GM12874 (cell line): ENCODE results near the gene C19orf53.

Source experiments
- TF ChIP-seq, protein P1 (sequence below): IDR thresholded peaks from 2 replicates; pipeline ENCODE4 v1.5.1; 2011; ENCODE audit warnings: low read depth, mild to moderate bottlenecking, control low read depth, low read length, moderate library complexity; ENCODE audit not compliant: insufficient read depth

The C19orf53 gene

DNA sequence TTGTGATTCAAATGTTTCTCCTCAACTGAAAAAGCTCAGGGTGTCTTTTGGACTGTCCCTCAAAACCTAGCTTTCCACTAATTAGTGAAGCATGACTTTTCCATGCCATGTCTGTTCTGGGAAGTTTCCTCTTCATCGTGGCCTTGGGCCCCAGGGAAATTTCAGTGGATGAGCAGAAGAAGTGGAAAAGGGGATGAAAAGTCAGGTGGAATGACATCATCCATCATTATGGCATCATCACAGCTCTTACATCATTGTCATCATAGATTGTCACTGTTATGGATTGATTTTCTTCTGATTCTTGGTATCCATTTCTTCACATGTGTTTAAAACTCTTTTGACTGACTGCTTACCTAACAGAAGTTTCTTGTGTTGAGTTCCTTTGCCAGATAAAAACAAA lies 36.2 kb upstream of the C19orf53 start:
- TF ChIP-seq, protein P1, sequence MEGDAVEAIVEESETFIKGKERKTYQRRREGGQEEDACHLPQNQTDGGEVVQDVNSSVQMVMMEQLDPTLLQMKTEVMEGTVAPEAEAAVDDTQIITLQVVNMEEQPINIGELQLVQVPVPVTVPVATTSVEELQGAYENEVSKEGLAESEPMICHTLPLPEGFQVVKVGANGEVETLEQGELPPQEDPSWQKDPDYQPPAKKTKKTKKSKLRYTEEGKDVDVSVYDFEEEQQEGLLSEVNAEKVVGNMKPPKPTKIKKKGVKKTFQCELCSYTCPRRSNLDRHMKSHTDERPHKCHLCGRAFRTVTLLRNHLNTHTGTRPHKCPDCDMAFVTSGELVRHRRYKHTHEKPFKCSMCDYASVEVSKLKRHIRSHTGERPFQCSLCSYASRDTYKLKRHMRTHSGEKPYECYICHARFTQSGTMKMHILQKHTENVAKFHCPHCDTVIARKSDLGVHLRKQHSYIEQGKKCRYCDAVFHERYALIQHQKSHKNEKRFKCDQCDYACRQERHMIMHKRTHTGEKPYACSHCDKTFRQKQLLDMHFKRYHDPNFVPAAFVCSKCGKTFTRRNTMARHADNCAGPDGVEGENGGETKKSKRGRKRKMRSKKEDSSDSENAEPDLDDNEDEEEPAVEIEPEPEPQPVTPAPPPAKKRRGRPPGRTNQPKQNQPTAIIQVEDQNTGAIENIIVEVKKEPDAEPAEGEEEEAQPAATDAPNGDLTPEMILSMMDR, result no peak

DNA sequence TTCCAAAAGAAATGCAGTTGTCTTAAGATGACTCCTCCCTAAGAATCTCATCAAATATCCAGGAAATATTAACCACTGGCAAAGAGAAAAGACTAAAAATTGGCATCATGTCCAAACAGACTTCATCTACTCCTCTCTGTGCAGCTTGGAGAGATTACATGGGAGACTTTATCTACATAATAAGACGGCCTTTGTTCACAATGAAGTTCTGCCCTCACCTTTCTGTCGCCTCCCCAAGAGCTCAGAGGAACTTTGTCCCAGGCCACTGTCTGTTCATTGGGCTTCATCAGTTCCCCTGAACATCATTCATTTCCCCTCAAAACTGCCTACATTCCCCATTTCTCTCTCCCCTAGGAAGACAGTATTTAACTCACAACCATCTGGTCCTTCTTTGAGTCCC lies 32.4 kb upstream of the C19orf53 start:
- TF ChIP-seq, protein P1, result no peak

DNA sequence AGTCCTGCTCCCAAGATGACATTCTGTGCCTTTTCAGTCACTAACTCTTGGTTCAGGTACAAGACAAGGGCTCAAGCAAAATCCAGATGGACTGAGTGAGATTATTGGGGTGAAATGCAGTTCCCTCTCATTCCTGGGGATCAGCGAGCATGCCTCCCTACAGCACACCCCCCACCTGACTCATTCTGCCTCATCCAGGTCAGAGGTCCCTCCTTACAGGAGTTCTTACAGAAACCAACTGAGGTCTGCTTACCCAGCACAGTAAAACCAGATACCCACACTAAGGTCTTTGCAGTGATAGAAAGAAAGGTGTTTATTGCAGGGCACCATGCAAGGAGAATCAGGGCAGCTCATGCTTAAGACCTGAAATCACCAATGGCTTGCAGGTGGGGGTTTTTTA lies 31.5 kb upstream of the C19orf53 start:
- TF ChIP-seq, protein P1, result no peak

DNA sequence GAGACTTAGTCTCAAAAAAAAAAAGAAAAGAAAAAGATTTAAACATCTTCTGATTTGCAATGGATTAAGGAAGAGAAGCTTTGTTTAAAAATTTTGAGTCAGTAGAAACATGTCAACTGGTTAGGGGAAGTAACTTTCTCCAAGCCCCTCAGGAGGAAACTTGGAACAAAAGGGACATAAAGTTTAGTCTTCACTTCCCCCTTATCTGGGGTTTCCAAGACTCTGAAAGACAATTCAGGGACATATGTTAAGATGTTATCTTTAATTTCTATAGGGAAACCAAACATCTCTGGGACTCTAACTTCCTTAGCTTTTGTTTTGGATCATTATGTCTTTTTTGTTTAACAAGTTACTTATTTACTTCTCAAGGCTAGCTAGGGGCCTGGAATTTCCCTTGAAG lies 30.1 kb upstream of the C19orf53 start:
- TF ChIP-seq, protein P1, result no peak

DNA sequence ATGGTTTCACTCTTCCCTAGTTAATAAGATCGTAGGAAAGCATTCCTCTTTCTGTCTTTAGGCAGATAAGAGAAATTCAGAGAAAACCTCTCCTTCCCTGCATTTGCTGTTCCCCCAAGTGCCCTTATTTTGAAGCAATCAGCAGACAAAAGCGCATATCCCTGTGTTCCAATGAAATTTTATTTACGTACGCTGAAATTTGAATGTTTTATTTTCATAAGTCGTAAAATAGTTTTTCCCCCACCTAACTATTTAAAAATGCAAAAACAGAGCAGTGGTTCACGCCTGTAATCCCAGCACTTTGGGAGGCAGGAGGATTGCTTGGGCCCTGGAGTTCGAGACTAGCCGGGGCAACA lies 27.2 kb upstream of the C19orf53 start:
- TF ChIP-seq, protein P1, result no peak

DNA sequence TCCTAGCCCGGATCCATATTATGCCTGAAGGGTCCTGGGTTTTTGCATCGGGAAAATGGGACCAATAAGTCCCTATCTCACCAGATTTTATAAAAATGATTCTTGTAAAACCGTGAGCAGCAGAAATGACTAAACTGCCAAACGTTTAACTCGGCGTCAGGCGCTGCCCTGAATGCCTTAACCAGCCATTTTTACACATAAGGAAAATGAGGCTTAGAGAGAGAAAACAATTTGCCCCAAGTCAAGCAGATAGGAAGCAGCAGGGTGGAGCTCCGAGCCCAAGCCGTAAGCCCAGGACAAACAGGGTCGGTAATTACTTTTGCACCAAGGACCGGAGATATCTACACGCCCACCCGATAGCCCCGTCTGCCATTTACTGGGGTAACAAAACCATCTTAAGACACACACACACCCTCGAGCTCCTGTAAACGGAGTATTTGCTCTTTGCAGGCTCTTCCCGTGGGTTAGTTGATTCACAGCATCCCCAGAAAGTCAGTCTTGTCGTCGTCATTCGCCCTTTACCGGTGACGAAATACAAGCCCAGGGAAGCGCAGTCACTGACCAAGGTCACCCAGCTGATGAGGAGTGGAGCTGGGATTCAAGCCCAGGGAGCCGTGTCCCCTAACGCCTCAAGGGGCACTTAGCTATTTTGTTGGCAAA lies 26.0 kb upstream of the C19orf53 start:
- TF ChIP-seq, protein P1, result no peak

DNA sequence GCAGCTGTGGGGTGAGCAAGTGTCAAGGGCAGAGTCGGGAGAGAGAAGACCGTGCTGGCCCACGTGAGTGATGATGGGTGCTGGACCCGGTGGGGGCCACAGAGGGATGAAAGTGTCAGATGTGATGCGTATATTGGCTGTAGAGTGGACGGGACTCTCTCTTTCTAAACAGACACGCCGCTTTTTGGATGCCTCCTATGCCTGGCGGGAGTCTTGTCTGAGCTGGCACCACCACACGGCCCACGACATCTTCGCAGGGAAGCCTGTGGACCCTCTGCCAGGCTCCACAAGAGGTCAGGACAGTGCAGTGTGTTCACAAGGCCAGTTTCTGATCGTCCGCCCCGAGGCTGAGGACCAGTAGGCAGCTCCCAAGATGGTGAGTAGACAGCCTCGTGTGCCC lies 22.8 kb upstream of the C19orf53 start:
- TF ChIP-seq, protein P1, result no peak
